OCI-LY3 (cell line): ENCODE results near the gene PPP2R2C.

ENCODE experiments used
- H2AFZ ChIP-seq: fragments of 200-600, 300-600 bp; shearing (Covaris generic); 2 replicates; pipeline ENCODE4 v1.6.0; 2014; ENCODE audit warnings: antibody characterized with exemption, low read depth, low read length
- H3K27ac ChIP-seq: fragments of 200-600, 300-600 bp; sonication (generic); 2 replicates; pipeline ENCODE4 v1.5.1; 2014; ENCODE audit warnings: mild to moderate bottlenecking, low read length, moderate library complexity, mixed read lengths
- H3K27me3 ChIP-seq: fragments of 200-600, 300-600 bp; sonication (generic); 2 replicates; pipeline ENCODE4 v1.6.1; 2014; ENCODE audit warnings: low read depth, low read length, mixed read lengths
- H3K36me3 ChIP-seq: fragments of 200-600, 300-600 bp; sonication (generic); replicated peaks from 2 replicates; pipeline ENCODE3; 2014; ENCODE audit warnings: low read depth, low read length, mixed read lengths
- H3K4me1 ChIP-seq: fragments of 300-600, 200-600 bp; sonication (generic); 2 replicates; pipeline ENCODE4 v1.6.1; 2014; ENCODE audit warnings: low read length, mixed read lengths
- H3K4me2 ChIP-seq: fragments of 200-600, 300-600 bp; sonication (generic); 2 replicates; pipeline ENCODE4 v1.6.1; 2014; ENCODE audit warnings: low read length, mixed read lengths
- H3K4me3 ChIP-seq: fragments of 300-600, 200-600 bp; sonication (generic); 2 replicates; pipeline ENCODE4 v1.5.1; 2014; ENCODE audit warnings: antibody characterized with exemption, mild to moderate bottlenecking, low read length, moderate library complexity
- H3K79me2 ChIP-seq: fragments of 300-600, 200-600 bp; shearing (Covaris generic); 2 replicates; pipeline ENCODE4 v1.6.1; 2014; ENCODE audit warnings: mild to moderate bottlenecking, low read length, mixed read lengths
- H3K9ac ChIP-seq: fragments of 300-600, 200-600 bp; shearing (Covaris generic); 2 replicates; pipeline ENCODE4 v1.6.0; 2014; ENCODE audit warnings: mild to moderate bottlenecking, low read length, moderate library complexity
- H3K9me3 ChIP-seq: fragments of 200-600, 300-600 bp; shearing (Covaris generic); 2 replicates; pipeline ENCODE4 v1.6.1; 2014; ENCODE audit warnings: low read length, mixed read lengths; ENCODE audit not compliant: insufficient read depth
- H4K20me1 ChIP-seq: fragments of 200-600, 300-600 bp; sonication (generic); 2 replicates; pipeline ENCODE4 v1.6.1; 2016; ENCODE audit warnings: low read length, mixed read lengths; ENCODE audit not compliant: insufficient read depth
- CTCF ChIP-seq: fragments of 200-600, 300-600 bp; sonication (generic); IDR thresholded peaks from 2 replicates; pipeline ENCODE4 v1.5.1; 2014; ENCODE audit warnings: antibody characterized with exemption, low read length, low read depth
- EZH2phosphoT487 ChIP-seq: fragments of 200-600 bp; shearing (Covaris generic); IDR thresholded peaks from 2 replicates; pipeline ENCODE4 v1.6.1; 2018; ENCODE audit warnings: antibody characterized with exemption, mixed run types, low read depth

The PPP2R2C gene

GRCh38 chr4:6494431-6495295, 22.2 kb upstream of the PPP2R2C start:
- Histone ChIP-seq H3K27me3 (no peaks in the 10 kb centered on the region), H3K36me3 (no peaks in the 10 kb centered on the region), H3K9me3 (no peaks in the 10 kb centered on the region), H3K4me1 (no peaks in the 10 kb centered on the region), H3K79me2 (no peaks in the 10 kb centered on the region), H3K4me2 (no peak overlapping the region), H3K27ac (no peak overlapping the region), H4K20me1 (no peaks in the 10 kb centered on the region), H3K4me3 (no peak overlapping the region), H2AFZ (no peak overlapping the region), H3K9ac (no peak overlapping the region)
- TF ChIP-seq CTCF, result no peak
- no peak for TF ChIP-seq EZH2phosphoT487

GRCh38 chr4:6493658-6494304, 21.4 kb upstream of the PPP2R2C start:
- H3K4me3 ChIP-seq, result no peak overlapping the region
- H3K9ac ChIP-seq, result no peak overlapping the region
- H3K27ac ChIP-seq, result no peak overlapping the region
- H4K20me1 ChIP-seq, result no peaks in the 10 kb centered on the region
- no peak overlapping the region for H2AFZ ChIP-seq
- H3K79me2 ChIP-seq, result no peaks in the 10 kb centered on the region
- H3K4me2 ChIP-seq, result no peak overlapping the region
- no peaks in the 10 kb centered on the region for H3K4me1 ChIP-seq
- no peaks in the 10 kb centered on the region for H3K27me3 ChIP-seq
- no peaks in the 10 kb centered on the region for H3K9me3 ChIP-seq
- no peak for TF ChIP-seq CTCF
- TF ChIP-seq EZH2phosphoT487, result no peak
- H3K36me3 ChIP-seq, result no peaks in the 10 kb centered on the region

- H3K9me3 ChIP-seq, result no peaks in the 10 kb centered on the region
- no peak overlapping the region for H3K27ac ChIP-seq
- peaks cover 3% of the 10 kb centered on the region; the same call in 1 of the 2 replicates for H3K27me3 ChIP-seq
- H3K4me3 ChIP-seq, result no peak overlapping the region
- H3K9ac ChIP-seq, result no peak overlapping the region
- TF ChIP-seq CTCF (no peak), EZH2phosphoT487 (no peak)
- no peaks in the 10 kb centered on the region for H3K79me2 ChIP-seq
- H4K20me1 ChIP-seq, result no peaks in the 10 kb centered on the region
- H3K36me3 ChIP-seq, result no peaks in the 10 kb centered on the region
- no peak overlapping the region for H3K4me2 ChIP-seq
- no peaks in the 10 kb centered on the region for H3K4me1 ChIP-seq
- H2AFZ ChIP-seq, result no peak overlapping the region
Observed at GRCh38 chr4:6492861-6493657, 20.6 kb upstream of the PPP2R2C start.
